Loucy (cell line): ENCODE results near the gene DHRS11.

Experiments used
- H2AFZ ChIP-seq: fragments of 200-600 bp; sonication (generic); 2 replicates; pipeline ENCODE4 v1.6.0; 2016; ENCODE audit warnings: antibody characterized with exemption, mild to moderate bottlenecking, low read length, moderate library complexity
- H3F3A ChIP-seq: fragments of 200-600 bp; 2 replicates; pipeline ENCODE4 v1.6.0; 2016; ENCODE audit warnings: antibody characterized with exemption, low read depth, mild to moderate bottlenecking
- H3K27me3 ChIP-seq: fragments of 200-600 bp; sonication (generic); 2 replicates; pipeline ENCODE4 v1.6.1; 2014; ENCODE audit warnings: low read length, mild to moderate bottlenecking; ENCODE audit not compliant: insufficient read depth, poor library complexity, severe bottlenecking
- H3K36me3 ChIP-seq: fragments of 200-600 bp; sonication (generic); 2 replicates; pipeline ENCODE4 v1.6.1; 2016; ENCODE audit warnings: low read length; ENCODE audit not compliant: insufficient read depth
- H3K4me1 ChIP-seq: fragments of 200-600 bp; sonication (generic); 2 replicates; pipeline ENCODE4 v1.5.1; 2014; ENCODE audit warnings: low read length, mild to moderate bottlenecking; ENCODE audit not compliant: insufficient read depth, poor library complexity, severe bottlenecking
- H3K4me2 ChIP-seq: fragments of 200-600 bp; sonication (generic); 2 replicates; pipeline ENCODE4 v1.6.0; 2014; ENCODE audit warnings: antibody characterized with exemption, low read length, low read depth, mild to moderate bottlenecking; ENCODE audit not compliant: poor library complexity, severe bottlenecking
- H3K4me3 ChIP-seq: fragments of 200-600 bp; sonication (generic); 2 replicates; pipeline ENCODE4 v1.5.1; 2014; ENCODE audit warnings: low read length, mild to moderate bottlenecking, mixed read lengths; ENCODE audit not compliant: poor library complexity, severe bottlenecking
- H3K79me2 ChIP-seq: fragments of 200-600 bp; sonication (generic); 2 replicates; pipeline ENCODE4 v1.6.1; 2014; ENCODE audit warnings: low read length; ENCODE audit not compliant: insufficient read depth
- H3K9ac ChIP-seq: fragments of 200-600 bp; sonication (generic); 2 replicates; pipeline ENCODE4 v1.6.0; 2014; ENCODE audit warnings: mild to moderate bottlenecking, low read depth, low read length, moderate library complexity; ENCODE audit not compliant: poor library complexity, severe bottlenecking
- H3K9me2 ChIP-seq: fragments of 200-600 bp; sonication (generic); replicated peaks from 2 replicates; pipeline ENCODE4 v1.6.1; 2016; ENCODE audit warnings: low read depth, low read length, mixed read lengths
- H3K9me3 ChIP-seq: fragments of 200-600 bp; sonication (generic); 2 replicates; pipeline ENCODE4 v1.6.1; 2014; ENCODE audit warnings: mild to moderate bottlenecking, antibody characterized with exemption, low read length, low read depth; ENCODE audit not compliant: insufficient read depth
- H4K20me1 ChIP-seq: fragments of 200-600 bp; sonication (generic); 2 replicates; pipeline ENCODE4 v1.6.0; 2014; ENCODE audit warnings: antibody characterized with exemption, low read length, mild to moderate bottlenecking; ENCODE audit not compliant: insufficient read depth, poor library complexity, severe bottlenecking
- CTCF ChIP-seq: fragments of 200-600 bp; sonication (generic); conservative IDR thresholded peaks from 2 replicates; pipeline ENCODE4 v1.5.1; 2014; ENCODE audit warnings: mild to moderate bottlenecking, antibody characterized with exemption, low read length
- EZH2phosphoT487 ChIP-seq: fragments of 200-600 bp; IDR thresholded peaks from 2 replicates; pipeline ENCODE4 v1.6.1; 2018; ENCODE audit warnings: antibody characterized with exemption, mild to moderate bottlenecking, moderate library complexity, borderline replicate concordance

DHRS11 gene

GRCh38 chr17:36608280-36608679 lies 16.6 kb downstream of the DHRS11 start:
- Histone ChIP-seq H3K4me2 (no peak overlapping the region), H3K9me2 (no peaks in the 10 kb centered on the region), H3K4me1 (peaks cover 8% of the 10 kb centered on the region), H3F3A (no peaks in the 10 kb centered on the region), H3K4me3 (no peak overlapping the region), H2AFZ (no peak overlapping the region), H3K9me3 (no peaks in the 10 kb centered on the region), H3K27me3 (no peaks in the 10 kb centered on the region), H3K79me2 (peaks cover 16% of the 10 kb centered on the region; the same call in 1 of the 2 replicates), H3K36me3 (no peaks in the 10 kb centered on the region), H3K9ac (no peak overlapping the region), H4K20me1 (peaks cover 3% of the 10 kb centered on the region)
- no peak for TF ChIP-seq CTCF
- TF ChIP-seq EZH2phosphoT487: no peak

GRCh38 chr17:36608794-36609497 lies 17.3 kb downstream of the DHRS11 start:
- no peak overlapping the region for H3K4me3 ChIP-seq
- peaks cover 12% of the 10 kb centered on the region; the same call in 1 of the 2 replicates for H3K79me2 ChIP-seq
- H3K9me2 ChIP-seq: no peaks in the 10 kb centered on the region
- no peaks in the 10 kb centered on the region for H3K9me3 ChIP-seq
- H4K20me1 ChIP-seq: no peaks in the 10 kb centered on the region
- no peaks in the 10 kb centered on the region for H3K27me3 ChIP-seq
- H3K36me3 ChIP-seq: no peaks in the 10 kb centered on the region
- H2AFZ ChIP-seq: no peak overlapping the region
- H3F3A ChIP-seq: no peaks in the 10 kb centered on the region
- H3K9ac ChIP-seq: no peak overlapping the region
- TF ChIP-seq EZH2phosphoT487: no peak
- peak; percentile 63 for TF ChIP-seq CTCF
- no peak overlapping the region for H3K4me2 ChIP-seq
- H3K4me1 ChIP-seq: peaks cover 8% of the 10 kb centered on the region

GRCh38 chr17:36609498-36609862 lies 17.8 kb downstream of the DHRS11 start:
- H3K4me2 ChIP-seq: no peak overlapping the region

More at GRCh38 chr17:36609498-36609862, 17.8 kb downstream of the DHRS11 start:
- Histone ChIP-seq H3K4me3 (no peak overlapping the region), H3K9ac (no peak overlapping the region), H3K9me2 (no peaks in the 10 kb centered on the region), H3K36me3 (no peaks in the 10 kb centered on the region), H3K4me1 (peaks cover 8% of the 10 kb centered on the region), H3K27me3 (no peaks in the 10 kb centered on the region), H3F3A (no peaks in the 10 kb centered on the region), H3K79me2 (peaks cover 7% of the 10 kb centered on the region; the same call in 1 of the 2 replicates), H4K20me1 (no peaks in the 10 kb centered on the region), H2AFZ (no peak overlapping the region), H3K9me3 (no peaks in the 10 kb centered on the region)
- TF ChIP-seq CTCF: peak; percentile 28
- no peak for TF ChIP-seq EZH2phosphoT487
